SK-N-SH treated with all-trans-retinoic acid at 6 μM for 48 hours (cell line): ENCODE data around the gene PDE4B.

ENCODE experiments used
- SNAI2 ChIP-seq: fragments of 250-450 bp; sonication (Bioruptor Pico); IDR thresholded peaks from 2 replicates; pipeline ENCODE4 v1.5.0; 2020; ENCODE audit warnings: mild to moderate bottlenecking, moderate library complexity
- TF ChIP-seq, protein P1 (sequence below): fragments of 250-450 bp; sonication (Bioruptor Pico); IDR thresholded peaks from 2 replicates; pipeline ENCODE4 v1.5.1; 2021; ENCODE audit warnings: mild to moderate bottlenecking, moderate library complexity

DNA sequence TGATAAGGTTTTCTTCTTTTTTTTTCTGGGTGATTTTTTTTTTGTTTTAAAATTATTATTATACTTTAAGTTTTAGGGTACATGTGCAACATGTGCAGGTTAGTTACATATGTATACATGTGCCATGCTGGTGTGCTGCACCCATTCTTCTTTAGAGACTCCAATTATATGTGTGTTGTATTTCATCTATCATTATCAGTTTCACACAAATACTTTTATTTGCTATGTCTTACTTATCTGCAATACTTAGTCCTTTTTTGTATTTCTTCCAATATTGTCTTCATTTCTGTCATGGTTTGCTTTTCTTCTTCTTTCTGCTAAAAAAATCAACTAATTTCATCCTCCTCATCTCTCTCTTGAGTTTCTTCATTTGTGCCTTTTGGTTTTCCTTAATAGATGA, 3.9 kb upstream of the PDE4B start:
- TF ChIP-seq, protein P1, sequence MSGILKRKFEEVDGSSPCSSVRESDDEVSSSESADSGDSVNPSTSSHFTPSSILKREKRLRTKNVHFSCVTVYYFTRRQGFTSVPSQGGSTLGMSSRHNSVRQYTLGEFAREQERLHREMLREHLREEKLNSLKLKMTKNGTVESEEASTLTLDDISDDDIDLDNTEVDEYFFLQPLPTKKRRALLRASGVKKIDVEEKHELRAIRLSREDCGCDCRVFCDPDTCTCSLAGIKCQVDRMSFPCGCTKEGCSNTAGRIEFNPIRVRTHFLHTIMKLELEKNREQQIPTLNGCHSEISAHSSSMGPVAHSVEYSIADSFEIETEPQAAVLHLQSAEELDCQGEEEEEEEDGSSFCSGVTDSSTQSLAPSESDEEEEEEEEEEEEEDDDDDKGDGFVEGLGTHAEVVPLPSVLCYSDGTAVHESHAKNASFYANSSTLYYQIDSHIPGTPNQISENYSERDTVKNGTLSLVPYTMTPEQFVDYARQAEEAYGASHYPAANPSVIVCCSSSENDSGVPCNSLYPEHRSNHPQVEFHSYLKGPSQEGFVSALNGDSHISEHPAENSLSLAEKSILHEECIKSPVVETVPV = no peak
- TF ChIP-seq SNAI2 (CRISPR knock-in tag) = no peak
